NT2/D1 (cell line): ENCODE measurements around the gene USO1.
"Not testable (repeated sequence)": the region's sequence is repeated elsewhere in the genome, so short reads cannot be mapped to it uniquely, and the experiment has no call there.

ENCODE experiments used
- SUZ12 ChIP-seq: IDR thresholded peaks from 2 replicates; pipeline ENCODE4 v1.6.1; 2011; ENCODE audit not compliant: insufficient read length, insufficient read depth; ENCODE audit errors: extremely low read depth
- ZNF274 ChIP-seq: IDR thresholded peaks from 2 replicates; pipeline ENCODE4 v1.6.1; 2011; ENCODE audit warnings: mild to moderate bottlenecking, low read depth, low read length

DNA sequence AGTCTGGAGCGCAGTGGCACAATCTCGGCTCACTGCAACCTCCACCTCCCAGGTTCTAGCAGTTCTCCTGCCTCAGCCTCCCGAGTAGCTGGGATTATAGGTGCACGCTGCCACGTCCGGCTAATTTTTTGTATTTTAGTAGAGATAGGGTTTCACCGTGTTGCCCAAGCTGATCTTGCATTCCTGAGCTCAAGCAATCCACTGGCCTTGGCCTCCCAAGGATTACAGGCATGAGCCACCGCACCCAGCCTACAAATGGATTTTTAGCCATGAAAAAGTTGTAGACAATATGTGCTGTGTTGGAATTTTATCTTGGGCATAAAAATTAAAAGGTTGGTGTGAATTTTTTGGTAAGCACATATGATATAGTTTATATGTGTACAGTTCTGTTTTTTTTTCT is 81.7 kb downstream of the USO1 start:
- TF ChIP-seq ZNF274, SUZ12: not testable (repeated sequence)
